Ishikawa (cell line): ENCODE measurements around the gene SHPK.

Experiments used
- CEBPB ChIP-seq: IDR thresholded peaks from 2 replicates; pipeline ENCODE4 v1.6.1; 2012
- CREB1 ChIP-seq: IDR thresholded peaks from 2 replicates; pipeline ENCODE4 v1.6.1; 2012; ENCODE audit warnings: low read depth
- EGR1 ChIP-seq: IDR thresholded peaks from 2 replicates; pipeline ENCODE4 v1.6.1; 2012
- EP300 ChIP-seq: IDR thresholded peaks from 2 replicates; pipeline ENCODE4 v1.6.1; 2012; ENCODE audit warnings: borderline replicate concordance
- FOXM1 ChIP-seq: IDR thresholded peaks from 2 replicates; pipeline ENCODE4 v1.6.1; 2012; ENCODE audit warnings: low read depth, borderline replicate concordance
- NFIC ChIP-seq: IDR thresholded peaks from 2 replicates; pipeline ENCODE4 v1.6.1; 2012
- RAD21 ChIP-seq: IDR thresholded peaks from 2 replicates; pipeline ENCODE4 v1.6.1; 2012; ENCODE audit warnings: low read depth
- TAF1 ChIP-seq: IDR thresholded peaks from 2 replicates; pipeline ENCODE4 v1.6.1; 2012; ENCODE audit warnings: low read depth, mild to moderate bottlenecking
- TCF12 ChIP-seq: IDR thresholded peaks from 2 replicates; pipeline ENCODE4 v1.6.1; 2012; ENCODE audit warnings: low read depth
- TEAD4 ChIP-seq: IDR thresholded peaks from 2 replicates; pipeline ENCODE4 v1.6.1; 2012
- YY1 ChIP-seq: IDR thresholded peaks from 2 replicates; pipeline ENCODE4 v1.6.1; 2012; ENCODE audit warnings: low read depth
- ZBTB7A ChIP-seq: IDR thresholded peaks from 2 replicates; pipeline ENCODE4 v1.6.1; 2012; ENCODE audit warnings: low read depth
- TF ChIP-seq, protein P1 (sequence below): IDR thresholded peaks from 2 replicates; pipeline ENCODE4 v1.6.1; 2012
- TF ChIP-seq, protein P2 (sequence below): IDR thresholded peaks from 2 replicates; pipeline ENCODE4 v1.6.1; 2012
- TF ChIP-seq, protein P3 (sequence below): IDR thresholded peaks from 2 replicates; pipeline ENCODE4 v1.6.1; 2012; ENCODE audit warnings: low read depth, mild to moderate bottlenecking

Gene SHPK

DNA sequence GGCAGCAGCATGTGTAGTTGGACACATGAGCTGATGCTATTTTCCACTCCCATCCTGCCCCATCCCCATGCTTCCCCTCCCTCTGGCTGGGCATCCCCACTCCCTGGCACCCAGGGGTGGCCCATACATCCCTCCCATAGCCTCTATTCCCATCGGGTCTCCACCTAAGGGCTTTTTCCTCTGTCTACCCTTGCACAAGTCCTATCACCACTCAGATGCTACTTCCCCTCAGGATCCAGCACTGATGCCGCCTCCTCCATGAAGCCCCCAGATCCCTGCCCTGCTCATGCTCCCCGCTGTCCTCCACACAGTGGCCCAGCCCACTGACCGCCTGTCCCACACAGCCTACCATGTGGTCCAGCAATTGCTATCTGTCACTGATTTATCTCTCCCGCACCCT, 42.7 kb downstream of the SHPK start:
- TF ChIP-seq, protein P1, sequence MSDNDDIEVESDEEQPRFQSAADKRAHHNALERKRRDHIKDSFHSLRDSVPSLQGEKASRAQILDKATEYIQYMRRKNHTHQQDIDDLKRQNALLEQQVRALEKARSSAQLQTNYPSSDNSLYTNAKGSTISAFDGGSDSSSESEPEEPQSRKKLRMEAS = no peak
- TF ChIP-seq CREB1 = no peak
- TF ChIP-seq CEBPB = no peak
- no peak for TF ChIP-seq EGR1
- TF ChIP-seq YY1 = no peak
- no peak for TF ChIP-seq TCF12
- TF ChIP-seq FOXM1 = no peak
- TF ChIP-seq, protein P2, sequence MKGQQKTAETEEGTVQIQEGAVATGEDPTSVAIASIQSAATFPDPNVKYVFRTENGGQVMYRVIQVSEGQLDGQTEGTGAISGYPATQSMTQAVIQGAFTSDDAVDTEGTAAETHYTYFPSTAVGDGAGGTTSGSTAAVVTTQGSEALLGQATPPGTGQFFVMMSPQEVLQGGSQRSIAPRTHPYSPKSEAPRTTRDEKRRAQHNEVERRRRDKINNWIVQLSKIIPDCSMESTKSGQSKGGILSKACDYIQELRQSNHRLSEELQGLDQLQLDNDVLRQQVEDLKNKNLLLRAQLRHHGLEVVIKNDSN = no peak
- TF ChIP-seq EP300 = no peak
- no peak for TF ChIP-seq TAF1
- TF ChIP-seq RAD21 = no peak
- TF ChIP-seq TEAD4 = no peak

DNA sequence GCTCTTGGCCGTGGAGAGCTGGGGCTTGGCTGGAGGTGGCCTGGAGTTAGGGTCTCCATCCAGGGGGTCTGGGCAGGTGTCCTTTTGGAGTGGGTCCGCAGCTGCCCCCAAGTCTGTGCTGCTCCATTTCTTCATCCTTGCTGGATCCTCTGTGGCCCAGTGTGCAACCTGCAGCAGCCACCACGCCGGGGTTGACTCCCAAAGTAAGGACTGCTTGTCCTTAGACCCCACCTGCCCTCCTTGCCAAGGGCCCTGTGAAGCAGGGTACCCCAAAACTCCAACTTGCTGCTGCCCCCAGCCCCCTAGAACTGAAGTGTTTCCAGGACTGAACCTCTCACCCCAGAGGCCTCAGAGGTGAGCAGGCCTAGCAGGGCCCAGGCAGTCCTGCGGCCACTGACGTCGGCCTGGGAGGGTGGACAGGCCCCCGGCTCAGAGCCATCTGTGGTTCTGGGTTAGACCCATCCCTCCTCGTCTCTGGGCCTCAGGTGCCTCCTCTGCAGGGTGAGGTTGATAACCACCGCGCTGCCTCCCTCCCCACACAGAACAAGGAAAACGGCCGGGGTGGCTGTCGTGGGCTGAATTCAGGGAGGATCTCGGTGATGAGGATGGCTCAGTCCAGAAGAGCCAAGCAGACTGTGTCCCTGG, 43.7 kb downstream of the SHPK start:
- TF ChIP-seq, protein P3, sequence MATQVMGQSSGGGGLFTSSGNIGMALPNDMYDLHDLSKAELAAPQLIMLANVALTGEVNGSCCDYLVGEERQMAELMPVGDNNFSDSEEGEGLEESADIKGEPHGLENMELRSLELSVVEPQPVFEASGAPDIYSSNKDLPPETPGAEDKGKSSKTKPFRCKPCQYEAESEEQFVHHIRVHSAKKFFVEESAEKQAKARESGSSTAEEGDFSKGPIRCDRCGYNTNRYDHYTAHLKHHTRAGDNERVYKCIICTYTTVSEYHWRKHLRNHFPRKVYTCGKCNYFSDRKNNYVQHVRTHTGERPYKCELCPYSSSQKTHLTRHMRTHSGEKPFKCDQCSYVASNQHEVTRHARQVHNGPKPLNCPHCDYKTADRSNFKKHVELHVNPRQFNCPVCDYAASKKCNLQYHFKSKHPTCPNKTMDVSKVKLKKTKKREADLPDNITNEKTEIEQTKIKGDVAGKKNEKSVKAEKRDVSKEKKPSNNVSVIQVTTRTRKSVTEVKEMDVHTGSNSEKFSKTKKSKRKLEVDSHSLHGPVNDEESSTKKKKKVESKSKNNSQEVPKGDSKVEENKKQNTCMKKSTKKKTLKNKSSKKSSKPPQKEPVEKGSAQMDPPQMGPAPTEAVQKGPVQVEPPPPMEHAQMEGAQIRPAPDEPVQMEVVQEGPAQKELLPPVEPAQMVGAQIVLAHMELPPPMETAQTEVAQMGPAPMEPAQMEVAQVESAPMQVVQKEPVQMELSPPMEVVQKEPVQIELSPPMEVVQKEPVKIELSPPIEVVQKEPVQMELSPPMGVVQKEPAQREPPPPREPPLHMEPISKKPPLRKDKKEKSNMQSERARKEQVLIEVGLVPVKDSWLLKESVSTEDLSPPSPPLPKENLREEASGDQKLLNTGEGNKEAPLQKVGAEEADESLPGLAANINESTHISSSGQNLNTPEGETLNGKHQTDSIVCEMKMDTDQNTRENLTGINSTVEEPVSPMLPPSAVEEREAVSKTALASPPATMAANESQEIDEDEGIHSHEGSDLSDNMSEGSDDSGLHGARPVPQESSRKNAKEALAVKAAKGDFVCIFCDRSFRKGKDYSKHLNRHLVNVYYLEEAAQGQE = no peak
- TF ChIP-seq, protein P2 = no peak
- TF ChIP-seq EP300 (no peak), TEAD4 (no peak), YY1 (no peak), EGR1 (no peak), RAD21 (no peak), ZBTB7A (no peak), TAF1 (no peak)

DNA sequence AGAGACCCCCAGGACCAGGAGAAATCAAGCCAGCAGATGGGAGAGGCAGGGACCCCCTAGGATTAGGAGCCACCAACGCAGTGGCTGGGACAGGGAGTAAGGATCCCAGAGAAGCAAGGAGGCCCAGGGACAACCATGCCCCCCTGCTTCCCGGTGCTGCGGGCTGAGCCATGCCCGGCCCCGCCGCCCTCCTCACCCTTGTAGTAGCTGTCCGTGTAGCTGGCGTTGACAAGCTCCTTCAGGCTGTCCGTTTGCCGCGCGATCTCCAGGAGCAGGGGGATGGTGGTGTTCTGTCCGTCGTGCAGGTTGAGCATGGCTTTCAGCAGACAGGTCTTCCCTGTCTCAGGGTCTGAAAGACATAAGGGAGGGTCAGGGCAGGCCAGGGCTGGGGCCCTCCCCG, 45.3 kb downstream of the SHPK start:
- TF ChIP-seq, protein P2 = no peak
- no peak for TF ChIP-seq CREB1
- TF ChIP-seq EGR1 = no peak
- no peak for TF ChIP-seq TCF12
- no peak for TF ChIP-seq TAF1
- TF ChIP-seq RAD21 = no peak
- no peak for TF ChIP-seq FOXM1
- TF ChIP-seq NFIC = no peak
- TF ChIP-seq, protein P1 = no peak
- TF ChIP-seq YY1 = no peak
- TF ChIP-seq, protein P3 = no peak
- no peak for TF ChIP-seq TEAD4
- TF ChIP-seq EP300 = no peak
- no peak for TF ChIP-seq CEBPB
- no peak for TF ChIP-seq ZBTB7A

DNA sequence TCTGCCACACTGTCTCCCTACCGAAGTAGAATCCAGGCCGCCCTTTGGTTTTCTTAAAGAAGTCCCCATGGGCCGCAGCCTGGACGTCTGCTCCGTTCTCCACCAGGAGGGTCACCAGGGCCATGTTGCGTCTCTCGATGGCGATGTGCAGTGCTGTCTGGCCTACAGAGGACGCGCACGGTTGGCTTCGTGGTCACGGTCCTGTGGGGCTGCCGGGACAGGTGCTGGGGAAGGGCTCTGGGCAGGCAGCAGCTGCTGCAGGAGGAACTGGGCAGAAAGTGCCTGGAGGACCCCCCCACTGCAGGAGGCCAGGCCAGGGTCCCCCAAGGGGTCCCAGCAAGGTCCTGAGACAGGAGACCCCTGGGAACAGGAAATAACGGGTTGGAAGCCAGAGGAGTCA, 45.8 kb downstream of the SHPK start:
- TF ChIP-seq TCF12 (no peak), NFIC (no peak), EGR1 (no peak), EP300 (no peak), TAF1 (no peak), ZBTB7A (no peak), YY1 (no peak), TEAD4 (no peak), RAD21 (no peak), FOXM1 (no peak), CEBPB (no peak), CREB1 (no peak)
- TF ChIP-seq, protein P1 = no peak
- TF ChIP-seq, protein P3 = no peak
- TF ChIP-seq, protein P2 = no peak
